HG02884 (cell line): Measurements from ENCODE around the gene TRIO.
A peak's percentile ranks its signal among the peaks of the same experiment; 100 is the strongest.

Source experiments
- ATAC-seq: cut with Tn5 transposase; IDR thresholded peaks from one replicate; pipeline ENCODE4 v1.9.1; 2021; ENCODE audit warnings: mild to moderate bottlenecking, moderate library complexity; ENCODE audit not compliant: unreplicated experiment

TRIO gene

DNA sequence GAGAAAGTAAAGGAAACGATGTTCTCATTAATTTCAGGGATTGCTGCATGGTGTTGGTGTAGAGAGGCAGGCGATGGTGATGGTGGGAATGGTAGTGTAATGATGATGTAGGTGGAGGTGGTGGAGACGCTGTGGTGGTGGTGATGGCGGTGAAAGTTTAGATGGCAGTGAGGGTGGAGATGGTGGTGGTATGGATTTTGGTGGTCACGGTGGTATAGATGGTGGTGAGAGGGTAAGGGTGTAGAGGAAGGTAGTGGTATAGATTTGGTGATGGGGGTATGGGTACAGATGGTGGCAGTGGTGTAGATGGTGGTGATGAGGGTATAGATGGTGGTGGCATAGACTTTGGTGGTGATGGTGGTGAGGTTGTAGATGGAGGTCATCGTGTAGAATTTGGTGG is 259.3 kb downstream of the TRIO start:
- ATAC-seq = no peak

DNA sequence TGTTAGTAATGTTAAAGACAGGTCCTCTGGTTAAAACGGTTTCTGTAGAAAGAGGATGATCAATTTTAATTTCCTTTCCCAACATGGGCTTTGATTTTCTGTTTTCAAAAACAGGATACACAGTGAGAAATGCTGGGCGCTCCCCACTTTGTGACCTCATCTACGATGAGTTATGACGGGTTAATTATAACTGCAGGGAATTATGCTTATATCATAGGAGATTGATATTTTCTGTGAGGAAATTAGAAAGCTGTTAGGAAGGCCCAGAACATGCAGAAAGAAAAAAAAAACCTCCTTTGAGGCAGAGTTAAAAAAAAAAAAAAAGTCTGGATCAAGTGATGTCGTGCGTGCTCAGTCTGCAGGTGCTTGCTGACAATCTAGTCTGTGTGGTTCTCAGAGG is 261.6 kb downstream of the TRIO start:
- no peak for ATAC-seq

DNA sequence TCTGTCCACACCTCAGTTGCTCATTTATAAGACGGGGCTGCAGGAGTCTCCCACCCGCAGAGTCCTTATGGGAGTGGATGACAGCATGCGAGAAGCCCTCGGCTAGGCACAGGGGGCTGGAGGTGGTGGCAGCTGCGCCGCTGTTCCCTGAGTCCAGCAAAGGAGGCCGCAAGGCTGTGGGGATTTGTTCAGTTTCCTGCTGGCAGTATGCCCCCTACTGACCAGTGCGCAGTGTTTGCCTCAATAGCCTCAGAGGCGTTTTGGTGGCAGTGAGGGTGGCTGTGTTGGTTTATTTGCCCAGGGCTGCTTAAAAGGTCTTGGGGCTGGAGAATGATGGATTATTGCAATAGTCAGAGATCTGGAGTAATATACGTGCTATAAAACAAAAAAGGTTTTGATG is 262.1 kb downstream of the TRIO start:
- no peak for ATAC-seq

DNA sequence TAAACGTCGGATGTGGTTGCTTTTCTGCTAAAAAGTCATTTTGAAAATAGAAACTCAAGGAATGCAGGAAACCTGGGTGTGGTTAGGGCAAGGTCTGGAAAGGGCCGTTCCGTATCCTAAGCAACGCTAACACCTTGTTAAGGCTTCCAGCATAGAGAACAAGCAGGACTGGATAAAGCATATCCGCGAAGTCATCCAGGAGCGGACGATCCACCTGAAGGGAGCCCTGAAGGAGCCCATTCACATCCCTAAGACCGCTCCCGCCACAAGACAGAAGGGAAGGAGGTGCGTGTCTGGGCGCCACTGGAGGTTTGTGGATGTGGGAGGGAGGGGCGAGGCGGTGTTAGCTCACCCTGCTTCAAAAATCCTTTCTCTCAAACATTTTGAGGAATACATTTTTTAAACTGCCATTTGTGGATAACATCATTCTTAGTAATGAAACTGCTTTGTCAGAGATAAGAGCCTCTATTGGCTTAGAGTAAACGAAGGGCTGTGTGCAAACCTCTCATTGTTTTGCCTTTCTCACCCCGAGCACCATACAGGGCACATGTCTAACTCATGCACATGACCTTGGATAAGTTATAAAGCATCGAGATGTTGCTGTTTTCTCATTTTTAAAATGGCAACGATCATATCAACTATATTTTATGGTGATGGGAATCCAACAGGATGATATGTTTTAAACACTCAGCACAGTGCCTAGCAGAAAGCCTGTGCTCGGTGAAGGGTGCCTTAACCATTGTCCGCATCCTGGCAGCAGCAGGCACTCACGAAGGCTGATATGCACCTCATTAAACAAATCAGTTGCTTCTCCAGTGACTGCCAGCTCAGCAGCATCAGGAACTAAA is 262.8 kb downstream of the TRIO start:
- no peak for ATAC-seq

DNA sequence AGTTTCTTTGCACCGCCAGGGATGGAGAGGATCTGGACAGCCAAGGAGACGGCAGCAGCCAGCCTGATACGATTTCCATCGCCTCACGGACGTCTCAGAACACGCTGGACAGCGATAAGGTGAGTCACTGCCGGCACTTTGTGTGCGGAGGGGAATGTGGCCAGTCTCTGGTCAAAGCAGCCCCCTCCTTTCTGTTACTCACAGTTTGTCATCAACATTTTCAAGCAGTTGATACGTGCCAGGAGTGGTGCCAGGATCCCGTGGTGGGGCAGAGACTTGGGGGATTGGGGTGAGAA is 263.4 kb downstream of the TRIO start:
- no peak for ATAC-seq

DNA sequence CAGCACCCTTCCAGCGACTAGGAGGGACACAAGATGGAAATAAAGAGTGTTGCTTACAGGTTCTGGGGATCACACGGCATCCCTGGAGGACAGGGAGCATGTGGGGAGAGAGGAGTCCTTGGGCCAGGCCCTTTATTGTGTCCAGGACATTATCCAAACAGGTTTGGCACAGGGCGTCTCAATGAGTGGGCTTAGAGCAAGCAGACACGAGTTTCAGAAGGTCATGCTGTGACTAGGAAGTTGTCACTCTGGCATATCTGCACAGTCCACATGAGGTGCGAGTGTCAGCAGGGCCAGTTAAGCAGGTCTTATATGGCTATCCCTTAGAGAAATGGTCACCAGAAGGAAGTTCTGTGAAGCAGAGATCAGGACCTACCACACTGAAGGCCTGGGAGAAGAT is 263.9 kb downstream of the TRIO start:
- no peak for ATAC-seq

DNA sequence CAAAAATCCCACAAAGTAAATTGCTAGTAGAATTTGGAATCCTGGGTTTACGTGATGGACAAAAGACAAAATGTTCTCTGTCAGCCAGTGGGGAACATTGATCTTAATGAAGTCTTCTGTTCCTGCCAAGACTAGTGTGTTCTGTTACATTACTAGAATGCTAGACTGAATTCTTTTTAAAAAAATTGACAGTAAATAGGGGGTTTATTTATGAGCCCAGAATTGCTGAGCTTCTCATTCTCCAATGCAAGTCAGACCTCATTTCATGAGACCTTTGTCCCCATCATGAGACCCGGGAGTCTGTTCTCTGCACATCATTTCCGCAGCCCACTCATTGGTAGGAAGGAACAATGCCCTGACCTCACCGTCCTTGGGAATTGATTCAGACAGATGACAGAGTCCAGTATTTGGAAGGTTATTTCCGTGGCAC is 264.6 kb downstream of the TRIO start:
- no peak for ATAC-seq

DNA sequence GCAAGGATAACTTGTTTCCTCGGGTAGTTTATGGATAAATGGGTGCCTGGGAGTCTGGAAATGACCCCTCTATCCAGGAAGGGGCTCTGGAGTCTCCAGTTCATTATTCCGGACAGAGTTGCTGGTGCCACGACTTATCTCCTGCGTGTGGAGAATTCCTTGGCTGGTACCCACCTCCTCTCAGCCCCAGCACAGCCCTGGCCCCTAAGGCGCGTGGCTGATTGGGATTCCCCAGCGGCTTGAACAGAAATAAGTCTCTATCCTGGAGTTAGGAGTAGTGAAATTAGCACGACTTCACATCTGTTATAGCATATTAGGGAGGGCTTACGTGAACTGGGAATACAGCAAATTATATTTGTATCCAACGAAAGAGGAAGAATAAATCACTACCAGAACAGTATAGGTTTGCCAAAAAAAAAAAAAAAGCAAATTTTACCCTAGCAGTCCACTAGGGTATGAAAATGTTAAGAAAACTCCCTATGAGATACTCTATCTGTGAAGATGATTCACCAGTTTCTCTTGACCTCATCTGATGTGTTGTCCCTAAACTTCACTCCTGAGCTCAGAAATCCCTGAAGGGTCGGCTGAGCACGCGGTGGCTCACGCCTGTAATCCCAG is 265.9 kb downstream of the TRIO start:
- no peak for ATAC-seq

DNA sequence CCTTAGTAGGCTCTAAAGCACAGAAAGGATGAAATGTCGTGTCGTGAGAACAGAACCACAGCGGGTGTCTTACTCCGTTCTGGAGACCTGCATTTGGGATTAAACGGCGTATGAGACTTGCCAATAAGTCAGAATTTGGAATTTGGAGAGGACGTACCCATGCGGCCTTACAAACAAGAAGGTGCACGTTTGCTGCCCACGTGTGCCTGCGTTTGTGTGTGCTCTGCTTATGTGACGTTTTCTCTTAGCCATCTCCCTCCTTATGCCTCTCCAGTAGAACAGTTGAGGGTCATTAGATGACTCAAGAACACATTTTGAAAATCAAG is 266.9 kb downstream of the TRIO start:
- ATAC-seq = no peak

DNA sequence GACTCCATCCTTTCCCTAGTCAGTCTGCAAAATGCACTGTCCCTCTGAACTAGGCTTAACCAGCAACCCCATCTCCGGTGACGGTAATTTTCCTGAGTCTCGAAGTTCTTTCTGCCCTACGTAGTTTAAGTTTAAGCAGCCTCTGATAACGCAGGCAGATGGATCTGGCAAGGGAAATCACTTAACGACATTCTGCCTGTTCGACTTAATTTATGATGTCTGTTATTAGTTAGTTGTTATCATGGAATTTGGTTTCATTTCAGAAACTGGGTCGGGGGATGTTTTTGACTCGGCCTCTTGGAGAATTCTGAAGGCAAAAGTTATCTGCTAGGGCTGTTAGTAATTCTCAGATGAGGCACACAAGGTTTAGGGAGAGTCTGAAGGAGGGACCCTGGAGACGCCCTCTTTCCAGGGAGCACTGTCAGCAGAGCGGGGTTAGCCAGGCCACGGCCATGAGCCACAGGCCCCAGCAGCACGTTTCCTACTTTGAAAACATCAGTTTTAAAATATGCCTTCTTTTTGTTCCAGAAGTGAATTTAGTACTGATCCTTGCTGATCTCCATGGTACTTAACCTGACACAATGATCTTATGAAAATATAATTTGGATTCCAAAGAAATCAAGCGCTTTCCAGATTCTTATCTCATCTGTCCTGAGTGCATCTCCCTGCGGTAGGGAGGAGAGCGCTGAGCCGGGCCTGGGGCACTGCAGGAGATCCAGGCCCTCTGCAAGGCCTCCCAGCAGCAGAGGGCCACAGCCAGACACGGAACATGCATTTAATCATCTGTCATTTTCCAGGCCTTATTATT is 267.5 kb downstream of the TRIO start:
- ATAC-seq = no peak

DNA sequence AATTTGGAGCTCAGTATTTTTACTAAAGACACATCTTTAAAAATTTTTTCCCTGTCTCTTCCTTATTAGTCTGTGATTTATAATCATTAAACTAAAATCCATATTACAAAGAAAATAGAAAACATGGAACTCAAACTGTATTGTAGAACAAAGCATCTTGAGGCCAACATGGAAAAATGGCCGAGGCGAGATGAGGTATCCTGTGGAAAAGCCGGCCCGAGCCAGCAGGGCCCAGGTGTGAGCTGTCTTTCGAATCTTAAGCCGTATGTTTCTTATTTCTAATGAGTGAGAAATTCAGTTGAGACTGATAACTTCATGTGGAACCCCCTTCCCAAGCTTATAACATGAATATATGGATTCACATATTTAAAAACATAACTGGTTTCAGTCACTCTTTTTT is 268.1 kb downstream of the TRIO start:
- no peak for ATAC-seq

DNA sequence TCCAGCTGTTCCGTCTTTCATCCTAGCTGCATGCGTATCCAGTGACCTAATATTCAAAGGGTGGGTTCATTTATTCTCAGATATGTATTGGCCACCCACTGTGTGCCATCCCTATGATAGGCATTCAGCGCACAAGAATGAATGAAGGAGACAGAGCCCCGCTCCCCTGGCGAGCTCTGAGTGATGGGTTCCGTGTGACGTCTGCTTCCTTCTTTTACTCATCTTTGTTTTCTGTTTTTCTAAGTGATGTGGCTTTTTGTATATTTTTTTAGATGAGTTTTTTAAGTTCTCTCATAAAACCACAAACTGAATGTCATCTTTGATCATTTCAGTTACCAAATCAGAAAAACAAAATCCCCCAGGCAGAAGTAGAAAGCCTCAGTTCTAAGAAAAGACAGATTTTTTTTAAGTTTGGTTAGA is 270.2 kb downstream of the TRIO start:
- ATAC-seq = no peak

DNA sequence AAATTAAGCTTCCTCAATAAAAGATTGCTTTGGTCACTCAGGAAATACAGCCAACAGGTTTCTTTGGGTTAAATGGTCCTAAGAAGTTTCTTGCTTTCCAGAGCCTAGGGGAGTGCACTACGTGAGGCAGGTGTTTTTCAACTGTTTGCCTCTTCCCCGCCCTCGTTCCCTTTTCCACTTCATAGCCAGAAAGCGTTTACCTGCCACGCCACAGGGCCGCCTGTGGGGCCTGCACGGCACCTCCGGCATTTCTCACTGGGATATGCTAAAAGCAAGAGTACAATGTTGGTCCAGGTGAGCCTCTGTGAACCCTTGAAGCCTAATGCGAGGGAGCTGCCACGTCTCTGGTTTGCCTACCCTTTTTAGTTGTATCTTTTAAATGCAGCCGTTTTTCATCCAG is 270.9 kb downstream of the TRIO start:
- ATAC-seq = no peak

DNA sequence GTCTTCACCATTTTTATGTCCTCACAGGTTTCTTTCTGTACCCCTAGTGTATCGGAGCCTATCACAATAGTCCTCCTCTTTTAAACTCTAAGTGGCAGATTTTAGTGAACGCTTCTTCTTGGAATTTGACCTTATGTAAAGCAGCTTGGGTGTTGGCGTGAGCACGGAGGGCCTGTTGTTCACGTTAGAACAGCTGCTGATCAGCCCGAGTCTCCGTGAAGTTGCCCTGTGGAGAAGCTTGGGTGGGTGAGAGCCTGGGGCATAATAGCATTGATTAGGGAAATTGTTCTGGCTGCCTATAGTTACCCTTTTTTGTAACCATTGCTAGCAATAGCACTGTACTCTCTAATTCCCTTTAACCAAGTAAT is 271.5 kb downstream of the TRIO start:
- no peak for ATAC-seq

DNA sequence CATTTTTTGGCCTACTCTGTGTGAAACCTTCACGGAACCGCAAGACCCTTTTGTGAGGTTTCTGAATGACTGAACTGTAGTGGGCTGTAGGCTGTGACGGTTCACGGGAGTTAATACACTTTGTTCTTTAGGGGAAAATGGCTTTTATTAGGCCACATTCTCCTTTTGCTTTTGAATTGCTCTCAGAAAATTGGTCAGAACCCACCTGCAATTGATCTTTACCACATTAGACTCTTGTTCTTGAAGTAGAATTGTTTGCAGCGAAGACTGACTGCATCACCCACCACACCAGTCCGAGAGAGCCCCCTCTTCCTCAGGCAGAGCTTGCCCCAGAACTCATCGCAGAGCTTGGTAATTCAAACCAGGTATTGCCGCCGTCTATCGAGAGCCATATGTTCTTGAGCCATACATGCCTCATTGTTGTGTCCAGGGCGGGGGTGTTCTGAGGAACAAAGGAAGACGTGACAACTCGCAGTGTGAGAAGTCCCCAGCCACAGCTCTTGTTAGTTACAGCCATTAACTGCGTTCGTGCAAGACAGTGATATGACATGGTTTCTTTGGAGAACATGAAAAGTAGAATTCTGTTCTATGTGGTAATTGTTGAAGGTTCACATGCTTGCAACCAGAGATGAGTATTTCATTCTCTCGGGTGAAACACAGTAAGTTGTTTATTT is 272.0 kb downstream of the TRIO start:
- ATAC-seq = peak; percentile 55

DNA sequence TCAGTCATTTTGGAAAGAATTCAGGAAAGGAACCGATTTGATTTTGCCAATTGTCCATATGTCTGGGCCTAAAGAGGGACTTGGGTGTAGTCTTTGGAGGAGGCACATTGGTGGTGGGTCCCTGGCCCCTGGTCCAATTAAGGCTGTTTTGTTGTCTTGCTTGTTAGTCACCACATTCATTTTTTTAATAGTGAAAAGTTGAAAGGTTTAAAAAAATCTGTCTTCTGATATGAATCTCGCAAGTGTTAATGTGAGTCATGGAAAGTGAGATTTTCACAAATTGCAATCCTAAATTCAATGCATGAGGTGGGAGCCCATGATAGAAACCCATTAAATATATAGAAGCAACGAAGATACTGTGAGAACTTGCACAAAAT is 272.5 kb downstream of the TRIO start:
- no peak for ATAC-seq

DNA sequence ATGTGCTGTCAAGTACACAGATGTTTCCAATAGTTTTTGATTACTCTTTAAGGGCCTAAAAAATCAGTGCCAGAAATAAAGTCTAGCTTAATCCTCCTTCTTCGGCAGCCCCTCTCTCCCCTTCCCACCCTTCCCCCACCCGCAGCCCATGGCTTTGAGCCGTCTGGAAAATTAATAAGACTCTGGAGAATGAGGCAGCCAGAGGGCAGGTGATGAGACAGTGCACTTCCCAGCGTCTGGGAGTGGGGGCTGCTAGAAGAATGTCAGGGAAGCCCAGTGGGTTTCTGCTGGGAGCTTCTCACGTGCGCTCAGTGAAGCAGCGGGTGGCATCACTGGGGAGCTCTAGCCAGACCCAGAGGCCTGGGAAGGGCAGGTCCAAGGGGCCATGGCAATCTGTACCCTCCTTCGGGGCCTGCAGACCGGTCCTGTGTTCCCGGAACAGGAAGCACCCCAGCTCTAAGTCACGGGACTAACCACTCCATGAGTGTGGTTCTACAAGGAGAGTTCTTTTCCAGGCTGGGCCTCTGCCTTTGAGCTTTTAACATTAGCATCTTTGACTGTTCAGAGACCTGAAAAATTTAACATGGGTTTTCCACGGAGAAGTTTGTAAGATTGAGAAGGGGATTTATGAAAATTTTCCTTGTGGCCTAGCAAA is 273.6 kb downstream of the TRIO start:
- ATAC-seq = no peak

DNA sequence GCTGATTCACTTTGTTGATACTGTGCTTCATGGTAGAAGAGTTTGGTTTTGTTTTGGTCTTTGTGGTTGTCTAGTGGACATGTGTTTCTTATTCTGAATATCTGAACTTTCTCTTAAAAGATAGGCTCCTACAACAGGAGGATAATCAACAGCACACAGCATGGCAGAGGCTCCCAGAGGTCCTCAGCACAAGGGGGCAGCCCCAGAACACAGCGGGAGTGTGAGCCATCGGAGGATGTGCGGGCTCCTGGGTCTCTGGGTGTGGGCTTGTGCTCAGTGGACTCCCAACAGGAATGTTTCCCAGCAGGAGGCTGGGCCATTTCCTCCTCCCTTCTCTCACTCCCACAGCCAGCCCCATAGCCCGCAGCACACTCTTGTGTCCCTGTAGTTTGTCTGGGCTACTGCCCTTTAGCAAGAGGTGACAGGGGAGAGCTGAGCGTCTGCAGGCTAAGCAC is 274.2 kb downstream of the TRIO start:
- no peak for ATAC-seq

DNA sequence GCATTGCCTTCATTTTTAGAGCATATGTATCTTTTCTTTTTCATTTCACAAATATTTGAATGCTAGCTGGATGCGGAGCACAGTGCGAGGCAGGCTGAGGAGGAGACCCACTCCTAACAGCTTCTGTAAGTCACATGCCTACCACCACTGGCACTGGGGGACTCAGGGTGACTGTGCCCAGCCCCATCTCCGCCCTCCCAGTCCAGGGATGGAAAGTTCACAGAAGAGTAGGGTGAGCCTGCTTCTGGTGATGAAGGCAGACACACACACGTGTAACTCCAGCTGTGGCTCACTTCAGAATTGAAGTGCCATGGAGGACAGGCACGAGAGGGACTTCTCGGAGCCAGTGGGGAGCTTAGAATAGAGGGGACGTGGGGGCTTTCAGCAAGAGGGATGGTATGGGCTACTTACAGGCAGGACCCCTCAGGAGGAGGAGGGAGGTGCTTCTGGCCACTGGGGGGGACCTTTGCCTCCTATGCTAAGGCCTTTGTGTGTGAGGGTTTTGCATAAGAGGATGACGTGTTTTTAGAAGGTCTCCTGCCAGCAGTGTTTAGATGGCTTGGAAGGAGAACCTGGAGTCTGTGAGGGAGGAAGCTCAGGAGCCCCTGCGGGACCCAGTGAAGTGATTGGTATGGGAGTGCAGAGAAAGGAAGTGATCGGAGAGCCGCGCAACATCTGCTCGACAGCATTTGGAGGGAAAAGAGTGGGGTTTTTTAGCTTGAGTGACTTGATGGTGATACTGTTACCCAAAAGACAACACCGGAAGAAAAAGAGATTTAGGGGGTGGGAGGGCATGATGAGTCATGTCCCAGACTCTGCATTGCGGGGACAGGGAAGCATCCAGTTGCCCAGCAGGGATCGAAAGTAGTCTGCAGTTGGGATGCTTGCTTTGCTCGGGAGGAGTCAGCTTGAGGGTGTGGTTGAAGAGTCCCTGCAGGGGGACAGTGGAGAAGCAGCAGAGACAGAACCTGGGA is 274.9 kb downstream of the TRIO start:
- no peak for ATAC-seq

DNA sequence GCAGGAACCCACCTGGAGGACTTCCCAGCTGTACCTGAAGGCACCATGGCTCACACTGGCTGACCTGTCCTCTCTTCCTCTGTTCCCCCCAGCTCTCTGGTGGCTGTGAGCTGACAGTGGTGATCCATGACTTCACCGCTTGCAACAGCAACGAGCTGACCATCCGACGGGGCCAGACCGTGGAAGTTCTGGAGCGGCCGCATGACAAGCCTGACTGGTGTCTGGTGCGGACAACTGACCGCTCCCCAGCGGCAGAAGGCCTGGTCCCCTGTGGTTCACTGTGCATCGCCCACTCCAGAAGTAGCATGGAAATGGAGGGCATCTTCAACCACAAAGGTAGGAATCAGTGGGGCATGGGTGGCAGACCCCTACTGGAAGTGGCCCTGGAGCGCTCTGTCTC is 276.5 kb downstream of the TRIO start:
- no peak for ATAC-seq
